Fibroblast of lung (primary cell): ENCODE data around the gene DYNLT3. TPM values are rescaled to one million over a fixed set of nuclear protein-coding genes. Genes with fewer than 3 reads are reported as not detected.

ENCODE experiments used
- DNase-seq, 2 donors: peaks; one replicate each; pipeline versions ENCODE4 v3.0.0 to v3.0.0-alpha.2; 2010; ENCODE audit warnings: low read depth in 2 of 2
- H2AFZ ChIP-seq: 2 replicates; pipeline ENCODE4 v1.5.1; 2012; ENCODE audit warnings: low read length, control low read depth, inconsistent platforms
- H3K27ac ChIP-seq: 2 replicates; pipeline ENCODE4 v1.5.1; 2011; ENCODE audit warnings: low read length, control low read depth; ENCODE audit not compliant: insufficient read depth
- H3K27me3 ChIP-seq: 2 replicates; pipeline ENCODE4 v1.5.1; 2011; ENCODE audit warnings: mild to moderate bottlenecking, low read length; ENCODE audit not compliant: control insufficient read depth, insufficient read depth
- H3K36me3 ChIP-seq: 2 replicates; pipeline ENCODE4 v1.5.1; 2011; ENCODE audit warnings: low read length; ENCODE audit not compliant: control insufficient read depth, insufficient read depth
- H3K4me1 ChIP-seq: 2 replicates; pipeline ENCODE4 v1.5.1; 2011; ENCODE audit warnings: low read length; ENCODE audit not compliant: control insufficient read depth, insufficient read depth; ENCODE audit errors: extremely low read depth
- H3K4me2 ChIP-seq: 2 replicates; pipeline ENCODE4 v1.5.1; 2011; ENCODE audit warnings: low read length, control low read depth; ENCODE audit not compliant: insufficient read depth; ENCODE audit errors: extremely low read depth
- H3K4me3 ChIP-seq, 4 experiments: fragments of 200-600 bp in 1 of 4; sonication (generic) in 1 of 4; replicated peaks in 1 of 4; 2 replicates each; pipeline ENCODE4 v1.5.1; 2011 to 2016; ENCODE audit warnings: low read length in 4 of 4, low read depth in 3 of 4, mild to moderate bottlenecking in 3 of 4, control low read depth in 2 of 4, inconsistent platforms in 1 of 4, mixed read lengths in 1 of 4; ENCODE audit not compliant: insufficient read depth in 1 of 4; ENCODE audit errors: control extremely low read depth in 1 of 4
- H3K79me2 ChIP-seq: 2 replicates; pipeline ENCODE4 v1.5.1; 2012; ENCODE audit warnings: mild to moderate bottlenecking, low read length, inconsistent platforms; ENCODE audit not compliant: control insufficient read depth, insufficient read depth
- H3K9ac ChIP-seq: 2 replicates; pipeline ENCODE4 v1.5.1; 2011; ENCODE audit warnings: mild to moderate bottlenecking, low read length, control low read depth; ENCODE audit not compliant: insufficient read depth
- H3K9me3 ChIP-seq: 2 replicates; pipeline ENCODE4 v1.5.1; 2012; ENCODE audit warnings: low read depth, low read length; ENCODE audit not compliant: control insufficient read depth, insufficient read depth
- H4K20me1 ChIP-seq: 2 replicates; pipeline ENCODE4 v1.5.1; 2011; ENCODE audit warnings: low read length; ENCODE audit not compliant: control insufficient read depth, insufficient read depth; ENCODE audit errors: extremely low read depth
- CTCF ChIP-seq, 2 donors: IDR thresholded peaks in 1 of 2; conservative IDR thresholded peaks in 1 of 2; 1 replicate in 1 of 2; 2 replicates in 1 of 2; pipeline ENCODE4 v1.5.1; 2011 to 2012; ENCODE audit warnings: low read length in 2 of 2, control low read depth in 1 of 2, inconsistent platforms in 1 of 2, low read depth in 1 of 2, mild to moderate bottlenecking in 1 of 2
- EZH2 ChIP-seq: IDR thresholded peaks from 2 replicates; pipeline ENCODE4 v1.5.1; 2012; ENCODE audit warnings: low read length, control low read depth, mild to moderate bottlenecking; ENCODE audit errors: missing control alignments
- polyA plus RNA-seq, 2 donors: library from polyadenylated mRNA; depleted of rRNA in 1 of 2; stranded (reverse) in 1 of 2; unstranded in 1 of 2; fragments of >200 nt; gene quantifications; 2 replicates each; pipeline ENCODE4 v1.2.1, GENCODE V29; 2011 to 2012; ENCODE audit warnings: missing spikeins in 1 of 2
- total RNA-seq: library from RNA; depleted of rRNA; stranded (reverse); fragments of >200 nt; gene quantifications from 2 replicates; pipeline ENCODE4 v1.2.1, GENCODE V29; 2014

Gene DYNLT3
- total and polyA plus RNA-seq, 2 donors (not counting 1 experiment from before 2014, with no cell fraction given): 59.9 to 80.6 TPM

GRCh38 chrX:37812110-37812509 is 35.3 kb downstream of the DYNLT3 start:
- Histone ChIP-seq H3K27me3 (no peaks in the 10 kb centered on the region), H3K9ac (no peak overlapping the region)

GRCh38 chrX:37809970-37810369 is 37.4 kb downstream of the DYNLT3 start:
- Histone ChIP-seq H3K9ac (no peak overlapping the region), H3K9me3 (no peaks in the 10 kb centered on the region), H3K4me3 (no peak overlapping the region), H3K4me1 (no peaks in the 10 kb centered on the region), H4K20me1 (no peaks in the 10 kb centered on the region), H3K27me3 (no peaks in the 10 kb centered on the region), H3K27ac (no peak overlapping the region), H2AFZ (no peak overlapping the region), H3K4me2 (no peak overlapping the region), H3K79me2 (no peaks in the 10 kb centered on the region), H3K36me3 (no peaks in the 10 kb centered on the region)
- no peak for DNase-seq
- no peak for TF ChIP-seq CTCF (conservative IDR thresholded peaks at IDR 0.05 in 1 of 2, IDR thresholded peaks at IDR 0.05 in 1 of 2; ENCODE audit: low read depth in 1 of 2, low read length in 2 of 2)

More at GRCh38 chrX:37812110-37812509, 35.3 kb downstream of the DYNLT3 start:
- no peak for DNase-seq
- Histone ChIP-seq H3K36me3 (no peaks in the 10 kb centered on the region), H3K4me1 (no peaks in the 10 kb centered on the region), H4K20me1 (no peaks in the 10 kb centered on the region), H3K4me2 (no peak overlapping the region), H2AFZ (no peak overlapping the region), H3K4me3 (no peak overlapping the region), H3K27ac (no peak overlapping the region), H3K79me2 (no peaks in the 10 kb centered on the region), H3K9me3 (no peaks in the 10 kb centered on the region)
- TF ChIP-seq EZH2 (no peak), CTCF (conservative IDR thresholded peaks at IDR 0.05 in 1 of 2, IDR thresholded peaks at IDR 0.05 in 1 of 2; ENCODE audit: low read depth in 1 of 2, low read length in 2 of 2) (no peak)

- Histone ChIP-seq H3K4me3 (no peak overlapping the region), H3K9me3 (no peaks in the 10 kb centered on the region), H3K79me2 (no peaks in the 10 kb centered on the region), H3K4me2 (no peak overlapping the region), H4K20me1 (no peaks in the 10 kb centered on the region), H3K27ac (no peak overlapping the region), H3K4me1 (no peaks in the 10 kb centered on the region), H2AFZ (no peak overlapping the region), H3K9ac (no peak overlapping the region), H3K36me3 (no peaks in the 10 kb centered on the region), H3K27me3 (no peaks in the 10 kb centered on the region)
- TF ChIP-seq EZH2: no peak
- TF ChIP-seq CTCF (conservative IDR thresholded peaks at IDR 0.05 in 1 of 2, IDR thresholded peaks at IDR 0.05 in 1 of 2; ENCODE audit: low read depth in 1 of 2, low read length in 2 of 2): no peak
- no peak for DNase-seq
Observed at GRCh38 chrX:37803057-37803456, 44.3 kb downstream of the DYNLT3 start.
